PC-9 (cell line): ENCODE data around the gene SHISA9.

ENCODE experiments used
- EZH2 ChIP-seq: fragments of 200-600 bp; sonication (generic); IDR thresholded peaks from 2 replicates; pipeline ENCODE4 v1.8.0; 2017; ENCODE audit warnings: antibody characterized with exemption, low read depth
- TF ChIP-seq, protein P1 (sequence below): fragments of 200-600 bp; sonication (generic); conservative IDR thresholded peaks from 2 replicates; pipeline ENCODE4 v1.6.1; 2017; ENCODE audit warnings: mixed run types, antibody characterized with exemption, mild to moderate bottlenecking, moderate library complexity

DNA sequence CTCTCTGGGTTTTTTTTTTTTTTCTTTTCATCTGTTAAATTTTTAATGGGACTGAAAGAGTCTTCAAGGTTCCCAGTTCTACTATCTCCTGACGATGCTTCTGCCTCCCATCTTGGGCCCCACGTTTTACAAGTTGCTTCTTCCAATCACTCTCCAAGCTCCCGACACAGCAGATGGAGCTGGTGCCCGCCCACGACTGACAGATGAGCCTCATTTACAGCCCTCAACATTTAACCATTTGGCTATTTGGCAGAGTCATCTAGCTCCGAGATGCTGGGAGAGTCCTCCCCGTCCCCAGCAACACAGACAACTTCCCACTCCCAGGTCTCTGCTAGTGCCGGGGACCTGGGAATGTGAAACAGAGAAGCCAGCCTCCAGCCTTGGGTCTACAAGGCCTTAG lies 276.9 kb downstream of the SHISA9 start:
- TF ChIP-seq, protein P1, sequence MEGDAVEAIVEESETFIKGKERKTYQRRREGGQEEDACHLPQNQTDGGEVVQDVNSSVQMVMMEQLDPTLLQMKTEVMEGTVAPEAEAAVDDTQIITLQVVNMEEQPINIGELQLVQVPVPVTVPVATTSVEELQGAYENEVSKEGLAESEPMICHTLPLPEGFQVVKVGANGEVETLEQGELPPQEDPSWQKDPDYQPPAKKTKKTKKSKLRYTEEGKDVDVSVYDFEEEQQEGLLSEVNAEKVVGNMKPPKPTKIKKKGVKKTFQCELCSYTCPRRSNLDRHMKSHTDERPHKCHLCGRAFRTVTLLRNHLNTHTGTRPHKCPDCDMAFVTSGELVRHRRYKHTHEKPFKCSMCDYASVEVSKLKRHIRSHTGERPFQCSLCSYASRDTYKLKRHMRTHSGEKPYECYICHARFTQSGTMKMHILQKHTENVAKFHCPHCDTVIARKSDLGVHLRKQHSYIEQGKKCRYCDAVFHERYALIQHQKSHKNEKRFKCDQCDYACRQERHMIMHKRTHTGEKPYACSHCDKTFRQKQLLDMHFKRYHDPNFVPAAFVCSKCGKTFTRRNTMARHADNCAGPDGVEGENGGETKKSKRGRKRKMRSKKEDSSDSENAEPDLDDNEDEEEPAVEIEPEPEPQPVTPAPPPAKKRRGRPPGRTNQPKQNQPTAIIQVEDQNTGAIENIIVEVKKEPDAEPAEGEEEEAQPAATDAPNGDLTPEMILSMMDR: no peak
- TF ChIP-seq EZH2: no peak
